ENCODE measurements around the gene NPNT.

The NPNT gene

DNA sequence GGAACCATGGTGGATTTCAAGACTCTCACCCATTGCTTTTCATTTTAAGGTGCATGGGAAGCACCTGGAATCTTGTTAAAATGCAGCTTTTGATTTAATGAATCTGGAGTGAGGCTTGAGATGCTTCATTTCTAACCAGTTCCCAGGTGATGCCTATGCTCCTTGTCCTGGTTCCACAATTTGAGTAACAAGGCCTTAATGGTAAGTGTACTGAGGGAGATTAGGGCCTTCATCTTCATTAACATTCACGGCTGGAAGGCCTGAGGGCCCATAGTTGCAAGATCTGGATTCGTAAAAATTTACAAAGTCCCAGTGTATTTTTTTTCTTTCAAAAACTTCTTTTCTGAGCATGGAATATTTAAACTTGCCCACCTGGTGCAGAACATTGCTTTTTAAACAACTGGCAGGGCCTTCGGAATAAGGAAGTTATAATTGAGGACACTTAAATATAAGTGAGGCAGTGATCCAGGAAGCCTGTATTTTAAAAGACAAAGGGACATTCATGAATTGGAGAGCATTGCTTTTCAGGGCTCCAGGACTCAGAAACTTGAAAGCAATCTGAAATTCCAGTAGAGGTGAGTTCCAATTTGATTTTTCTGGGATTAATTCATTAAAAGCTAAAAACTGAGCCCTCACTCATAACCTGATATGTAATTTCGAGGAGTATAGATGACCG lies 77.8 kb downstream of the NPNT start:
- no peak for DNase-seq

DNA sequence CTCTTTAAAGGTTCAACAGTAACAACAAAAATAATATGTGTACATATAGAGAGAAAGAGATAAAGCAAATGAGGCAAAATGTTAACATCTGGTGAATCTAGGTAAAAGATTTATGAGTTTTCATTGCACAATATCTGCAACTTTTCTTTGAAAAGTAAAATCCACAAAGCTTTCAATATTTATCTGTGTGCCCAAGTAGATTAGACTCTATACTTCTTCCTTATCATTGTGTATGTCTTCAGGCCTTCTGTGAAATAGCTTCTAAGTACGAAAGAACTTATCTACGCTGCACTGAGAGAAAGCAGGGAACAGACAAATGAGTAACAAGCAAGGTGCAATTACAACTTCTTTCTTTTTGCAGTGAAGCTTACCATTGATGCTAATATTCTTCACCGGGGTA lies 81.6 kb downstream of the NPNT start:
- no peak for DNase-seq

- no peak for DNase-seq
Observed at GRCh38 chr4:105978684-105979296, 83.5 kb downstream of the NPNT start.

GRCh38 chr4:105979506-105979905 lies 84.2 kb downstream of the NPNT start:
- no peak for DNase-seq

DNA sequence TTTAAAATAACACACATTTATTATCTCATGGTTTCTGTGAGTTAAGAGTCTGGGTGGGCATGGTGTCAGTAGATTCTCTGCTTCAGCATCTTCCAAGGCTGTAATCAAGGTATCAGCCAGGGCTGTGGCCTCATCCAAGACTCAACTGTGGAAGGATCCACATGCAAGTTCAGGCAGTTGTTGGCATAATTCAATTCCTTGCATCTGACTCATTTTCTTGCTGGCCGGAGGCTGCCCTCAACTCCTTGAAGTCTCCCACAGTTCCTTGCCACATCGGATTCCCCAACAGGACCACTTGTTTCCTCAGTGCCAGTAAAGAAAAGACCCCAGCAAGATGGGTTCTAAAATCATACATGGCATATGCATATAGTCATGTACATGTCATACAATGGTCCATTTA lies 93.4 kb downstream of the NPNT start:
- no peak for DNase-seq

GRCh38 chr4:105989485-105990242 lies 94.4 kb downstream of the NPNT start:
- DNase-seq, result no peak

- DNase-seq, result no peak
Observed at GRCh38 chr4:105990933-105991332, 95.7 kb downstream of the NPNT start.

- no peak for DNase-seq
Observed at GRCh38 chr4:105991726-105992125, 96.5 kb downstream of the NPNT start.

DNA sequence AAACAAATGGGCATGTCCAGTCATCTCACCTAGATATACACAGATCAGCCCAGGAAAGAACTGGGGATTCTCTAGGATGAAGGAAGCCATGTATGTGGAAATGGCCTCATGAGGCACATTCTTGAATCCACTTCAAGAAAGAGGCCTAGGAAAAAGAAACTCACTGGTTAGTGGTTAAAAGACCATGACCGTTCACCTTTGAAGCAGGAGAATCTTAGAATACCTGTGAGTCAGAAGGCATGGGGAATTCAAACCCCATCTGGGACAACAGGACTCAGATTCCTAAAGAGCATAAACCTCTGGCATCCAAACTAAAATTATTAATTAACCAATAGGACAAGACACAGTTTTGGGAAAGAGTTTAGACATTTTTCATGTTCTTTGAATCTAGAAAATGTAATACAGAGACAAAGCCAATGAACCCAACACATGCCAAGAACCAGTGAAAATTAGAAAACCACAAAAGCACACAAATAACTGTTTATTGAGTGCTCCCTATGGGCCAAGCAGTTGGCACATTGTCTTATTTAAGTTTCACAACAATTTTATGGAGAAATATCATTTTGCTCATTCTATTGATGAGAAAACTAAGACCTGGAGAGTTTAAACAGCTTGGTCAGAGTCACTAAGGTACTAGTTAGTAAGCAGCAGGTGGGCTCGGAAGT lies 97.5 kb downstream of the NPNT start:
- no peak for DNase-seq

GRCh38 chr4:105994061-105994460 lies 98.8 kb downstream of the NPNT start:
- DNase-seq, result no peak

DNA sequence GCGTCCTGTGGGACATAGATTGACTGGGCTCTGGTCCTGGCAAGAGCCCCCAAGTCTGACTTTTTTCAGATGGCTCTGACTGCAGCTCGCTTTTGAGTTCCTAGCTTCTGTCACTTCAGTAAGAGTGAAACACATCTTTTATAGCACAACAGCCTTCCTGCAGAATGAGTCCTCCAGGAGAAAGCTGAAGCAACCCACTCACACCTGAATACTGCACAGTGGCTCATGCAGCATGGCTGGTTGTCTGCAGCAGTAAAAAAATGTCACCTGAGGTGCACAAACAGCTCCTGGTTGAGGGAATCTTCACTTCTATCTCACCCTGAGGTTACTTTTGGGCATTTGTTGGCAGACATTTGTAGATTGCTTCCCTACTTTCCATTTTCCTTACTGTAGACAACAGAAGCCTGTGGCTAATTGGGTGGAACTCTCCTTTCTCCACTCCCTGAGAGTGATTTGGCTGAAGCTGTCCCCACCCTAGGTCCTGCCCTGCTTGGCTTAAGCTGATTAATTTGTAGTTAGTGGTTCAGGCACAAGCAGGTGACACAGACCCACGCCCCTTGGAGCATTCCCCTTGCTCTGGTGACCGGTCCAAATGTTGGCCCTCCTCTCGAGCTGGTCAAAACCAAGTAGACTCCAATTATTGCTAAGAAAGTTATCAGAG lies 99.7 kb downstream of the NPNT start:
- no peak for DNase-seq

DNA sequence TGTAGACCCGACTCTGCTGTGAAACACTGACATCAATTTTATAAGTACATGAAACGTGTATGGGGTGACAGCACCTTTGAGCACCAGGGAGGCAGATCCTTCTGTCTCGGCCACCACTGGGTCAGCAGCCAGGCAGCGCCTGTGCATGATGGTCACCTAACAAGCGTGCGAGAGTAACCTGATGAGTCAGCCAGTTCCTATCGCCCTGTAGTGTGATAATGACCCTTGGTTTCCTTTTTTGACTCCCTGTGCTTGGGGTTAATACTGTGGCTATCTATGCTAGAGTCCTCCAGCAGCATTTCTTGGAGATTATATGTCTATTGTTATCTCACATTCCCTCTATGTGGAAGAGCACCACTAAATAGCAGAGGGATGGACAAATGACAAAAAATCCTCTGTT lies 101.6 kb downstream of the NPNT start:
- DNase-seq, result no peak

DNA sequence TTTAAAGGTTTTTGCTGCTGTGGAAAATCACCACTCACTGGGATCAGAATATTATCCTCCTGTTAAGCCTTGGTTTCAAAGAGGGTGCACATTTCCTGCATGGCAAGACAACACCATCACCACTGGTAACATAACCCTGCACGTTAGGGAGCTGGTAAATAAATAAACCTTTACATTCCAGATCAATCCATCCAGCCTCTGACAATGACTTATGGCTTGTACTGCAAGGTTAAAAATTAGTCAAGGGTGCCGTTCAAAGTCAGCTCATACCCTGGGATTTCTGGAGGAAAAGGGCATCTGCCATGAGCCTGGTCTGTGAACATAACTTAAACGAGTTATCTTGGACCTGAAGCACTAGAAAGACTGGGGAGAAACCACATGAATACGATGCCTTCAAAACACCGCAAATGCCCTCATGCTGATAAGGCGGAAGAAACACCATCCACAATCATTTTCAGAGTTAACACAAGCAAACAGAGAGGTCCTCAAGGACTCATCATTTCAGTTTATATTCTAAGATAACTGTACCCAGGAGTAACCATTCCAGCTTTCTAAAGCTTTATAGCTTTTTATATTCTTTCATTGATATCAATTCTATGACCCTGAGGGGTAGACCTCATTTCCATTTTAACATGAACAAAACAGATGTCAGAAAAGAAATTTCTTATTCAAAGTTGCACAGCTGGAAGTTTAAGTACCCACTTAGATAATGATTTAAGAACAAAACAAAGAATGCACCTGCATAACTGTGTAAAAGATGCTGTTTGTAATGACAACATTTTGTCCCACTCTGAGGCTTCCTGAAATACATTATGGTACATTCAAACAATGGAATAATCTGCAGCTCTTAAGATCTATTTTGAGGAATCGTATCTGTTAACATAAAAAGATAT lies 103.1 kb downstream of the NPNT start:
- DNase-seq, result no peak

- no peak for DNase-seq
Observed at GRCh38 chr4:106002994-106003393, 107.7 kb downstream of the NPNT start.

DNA sequence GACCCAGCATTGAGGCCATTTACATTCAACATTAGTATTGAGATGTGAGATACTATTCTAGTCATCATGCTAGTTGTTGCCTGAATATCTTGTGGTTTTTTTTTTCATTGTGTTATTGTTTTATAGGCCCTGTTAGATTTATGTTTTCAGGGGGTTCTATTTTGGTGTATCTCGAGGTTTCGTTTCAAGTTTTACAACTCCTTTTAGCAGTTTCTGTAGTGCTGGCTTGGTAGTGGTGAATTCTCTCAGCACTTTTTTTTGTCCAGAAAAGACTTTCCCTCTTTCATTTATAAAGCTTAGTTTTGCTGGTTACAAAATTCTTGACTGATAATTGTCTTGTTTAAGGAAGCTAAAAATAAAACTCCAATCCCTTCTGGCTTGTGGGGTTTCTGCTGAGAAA lies 115.5 kb downstream of the NPNT start:
- no peak for DNase-seq

DNA sequence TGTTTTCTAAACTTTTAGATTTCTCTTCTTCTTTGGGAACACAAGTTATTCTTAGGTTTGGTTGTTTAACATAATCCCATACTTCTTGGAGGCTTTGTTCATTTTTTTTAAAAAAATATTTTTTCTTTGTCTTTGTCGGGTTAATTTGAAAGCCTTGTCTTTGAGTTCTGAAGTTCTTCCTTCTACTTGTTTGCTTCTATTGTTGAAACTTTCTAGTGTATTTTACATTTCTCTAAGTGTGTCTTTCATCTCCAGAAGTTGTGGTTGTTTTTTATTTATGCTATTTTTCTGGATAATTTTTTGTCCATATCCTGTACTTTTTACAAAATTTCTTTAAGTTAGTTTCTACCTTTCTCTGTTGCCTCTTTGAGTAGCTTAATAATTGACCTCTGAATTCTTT lies 116.1 kb downstream of the NPNT start:
- DNase-seq, result no peak

DNA sequence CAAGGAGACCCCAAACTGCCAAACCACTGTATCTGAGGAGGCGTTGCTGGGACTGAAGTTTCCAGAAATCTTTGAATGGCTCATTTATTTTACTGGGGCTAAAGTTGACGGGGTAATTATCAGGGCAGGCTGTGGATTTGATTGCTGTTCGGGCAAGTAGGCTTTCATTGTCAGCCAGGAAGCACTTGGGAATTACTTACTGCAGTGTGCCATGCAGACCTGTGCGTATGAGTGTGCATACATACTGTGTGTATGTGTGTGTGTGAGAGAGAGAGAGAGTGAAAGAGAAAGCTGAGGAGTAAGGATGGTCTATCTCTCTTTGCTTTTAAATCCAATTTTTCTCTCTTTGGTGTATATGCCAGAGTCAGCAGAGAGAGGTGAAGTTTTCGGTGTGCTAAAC lies 122.7 kb downstream of the NPNT start:
- no peak for DNase-seq

- DNase-seq, result no peak
Observed at GRCh38 chr4:106019771-106020170, 124.5 kb downstream of the NPNT start.
